Suprapubic skin (tissue), 4 donors: ENCODE data around the gene CAMTA1. TPM values are rescaled to one million over a fixed set of nuclear protein-coding genes. Genes with fewer than 3 reads are reported as not detected.
A peak's percentile ranks its signal among the peaks of the same experiment; 100 is the strongest.
"Not testable (repeated sequence)": the region's sequence is repeated elsewhere in the genome, so short reads cannot be mapped to it uniquely, and the experiment has no call there.

ENCODE experiments used
- DNase-seq, 2 donors: peaks; one replicate each; pipeline ENCODE4 v3.0.0-alpha.2; 2019; ENCODE audit warnings: low spot score in 2 of 2
- H3K27ac ChIP-seq: fragments of 200-600 bp; sonication (generic); one replicate; pipeline ENCODE4 v1.5.1; 2019
- H3K27me3 ChIP-seq: fragments of 200-600 bp; sonication (generic); one replicate; pipeline ENCODE4 v1.5.1; 2019
- H3K36me3 ChIP-seq: fragments of 200-600 bp; sonication (generic); one replicate; pipeline ENCODE4 v1.5.1; 2019
- H3K4me1 ChIP-seq: fragments of 200-600 bp; sonication (generic); one replicate; pipeline ENCODE4 v1.5.1; 2019
- H3K4me3 ChIP-seq: fragments of 200-600 bp; sonication (generic); one replicate; pipeline ENCODE4 v1.5.1; 2019; ENCODE audit warnings: mild to moderate bottlenecking
- H3K9me3 ChIP-seq: fragments of 200-600 bp; sonication (generic); one replicate; pipeline ENCODE4 v1.5.1; 2019
- CTCF ChIP-seq, 2 donors: fragments of 200-600 bp in 1 of 2; fragments of 450-650 bp in 1 of 2; sonication (generic) in 1 of 2; IDR thresholded peaks; one replicate each; pipeline ENCODE4 v1.5.1; 2016 to 2019; ENCODE audit warnings: antibody characterized with exemption in 2 of 2, mild to moderate bottlenecking in 1 of 2, moderate library complexity in 1 of 2
- EP300 ChIP-seq: sonication (generic); formaldehyde crosslinking; IDR thresholded peaks from one replicate; pipeline ENCODE4 v1.6.1; 2017; ENCODE audit warnings: antibody characterized with exemption
- POLR2A ChIP-seq, 2 donors: fragments of 450-650 bp; IDR thresholded peaks; one replicate each; pipeline ENCODE4 v1.6.1; 2017; ENCODE audit warnings: antibody characterized with exemption in 2 of 2, mild to moderate bottlenecking in 2 of 2, moderate library complexity in 2 of 2
- POLR2AphosphoS5 ChIP-seq, 3 donors: sonication (generic); formaldehyde crosslinking; IDR thresholded peaks; one replicate each; pipeline ENCODE4 v1.6.1; 2017; ENCODE audit warnings: antibody characterized with exemption in 3 of 3
- WGBS: methylation state at CpG from one replicate; pipeline ENCODE4 v1.1.5; 2018; 5-methylcytosine and 5-hydroxymethylcytosine counted together
- total RNA-seq, 4 donors: library from RNA; depleted of rRNA; stranded (reverse); fragments of >200 nt; gene quantifications; one replicate each; pipeline ENCODE4 v1.1.0, GENCODE V29; 2016

CAMTA1 gene
- total RNA-seq, 4 donors from 2014 or later = 40.4 to 54.1 (median 46.6) TPM

DNA sequence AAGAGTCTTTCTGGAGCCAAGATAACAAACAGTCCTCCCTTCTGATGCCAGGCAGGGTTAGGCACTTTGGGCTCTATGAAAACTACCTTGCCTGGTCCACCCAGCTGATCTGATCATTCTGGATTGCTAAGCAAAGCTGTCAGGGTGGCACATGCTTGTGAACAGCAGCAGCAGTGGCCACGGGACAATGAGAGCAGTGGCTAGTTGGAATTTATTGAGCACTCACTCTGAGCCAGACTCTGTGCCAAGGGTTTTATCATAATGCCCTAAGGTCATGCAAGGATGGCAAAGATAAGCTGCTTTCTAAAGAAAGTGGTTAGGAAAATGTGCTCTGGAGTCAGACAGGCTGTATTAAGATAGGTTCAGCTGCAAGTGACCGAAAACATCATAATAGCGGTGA lies 595.5 kb downstream of the CAMTA1 start:
- no peak overlapping the region for H3K4me3 ChIP-seq
- DNase-seq = peak in 1 of 2 donors; percentile 28
- peaks cover 5% of the 10 kb centered on the region for H3K4me1 ChIP-seq
- no peak overlapping the region for H3K27ac ChIP-seq
- TF ChIP-seq CTCF (IDR thresholded peaks at IDR 0.05) = no peak
- TF ChIP-seq POLR2A (IDR thresholded peaks at IDR 0.05) = no peak
- TF ChIP-seq POLR2AphosphoS5 (IDR thresholded peaks at IDR 0.05) = no peak
- 90% methylated on average over 3 of the region's 3 CpGs for WGBS
- no peaks in the 10 kb centered on the region for H3K36me3 ChIP-seq
- H3K27me3 ChIP-seq = peaks cover 7% of the 10 kb centered on the region
- H3K9me3 ChIP-seq = no peaks in the 10 kb centered on the region

DNA sequence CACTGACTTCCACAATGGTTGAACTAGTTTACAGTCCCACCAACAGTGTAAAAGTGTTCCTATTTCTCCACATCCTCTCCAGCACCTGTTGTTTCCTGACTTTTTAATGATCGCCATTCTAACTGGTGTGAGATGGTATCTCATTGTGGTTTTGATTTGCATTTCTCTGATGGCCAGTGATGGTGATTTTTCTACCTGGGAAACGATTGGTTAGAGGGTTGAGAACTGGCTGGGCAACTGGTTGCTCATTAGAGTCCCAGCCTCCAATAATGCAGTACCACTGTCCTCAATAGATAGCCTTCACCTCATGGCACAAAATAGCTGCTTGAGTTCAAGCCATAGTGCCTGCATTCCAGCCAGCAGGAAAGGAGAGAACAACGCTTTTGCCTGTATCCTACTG lies 596.5 kb downstream of the CAMTA1 start:
- not testable (repeated sequence) for H3K36me3 ChIP-seq, H3K27me3 ChIP-seq, DNase-seq, H3K27ac ChIP-seq, H3K4me1 ChIP-seq, H3K4me3 ChIP-seq, H3K9me3 ChIP-seq
- WGBS = 57% methylated on average over 3 of the region's 3 CpGs

DNA sequence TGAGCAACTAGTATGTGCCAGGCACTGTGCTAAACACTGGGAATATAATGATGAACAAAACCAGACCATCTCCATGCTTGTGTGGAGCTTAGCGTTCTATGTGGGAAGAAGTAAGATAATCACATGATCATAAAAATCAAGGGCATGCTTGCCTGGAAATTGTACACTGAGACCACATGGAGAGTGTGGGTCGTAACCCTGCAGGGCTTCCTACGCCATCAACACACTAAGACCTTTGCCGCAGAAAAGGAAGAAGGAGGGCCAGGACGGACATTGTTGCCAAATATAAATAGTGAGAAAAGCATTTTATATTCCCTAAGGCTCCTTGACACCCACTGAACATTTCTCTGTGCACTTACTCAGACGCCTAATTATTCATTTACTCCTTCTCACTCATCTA lies 597.7 kb downstream of the CAMTA1 start:
- Histone ChIP-seq H3K9me3 (no peaks in the 10 kb centered on the region), H3K27me3 (peaks cover 7% of the 10 kb centered on the region), H3K4me3 (no peak overlapping the region), H3K4me1 (peaks cover 11% of the 10 kb centered on the region), H3K36me3 (no peaks in the 10 kb centered on the region), H3K27ac (no peak overlapping the region)
- DNase-seq = peak in 1 of 2 donors; percentile 12
- 73% methylated on average over 6 of the region's 6 CpGs for WGBS
- TF ChIP-seq EP300 (no peak), CTCF (IDR thresholded peaks at IDR 0.05) (no peak), POLR2A (IDR thresholded peaks at IDR 0.05) (no peak), POLR2AphosphoS5 (IDR thresholded peaks at IDR 0.05) (no peak)

DNA sequence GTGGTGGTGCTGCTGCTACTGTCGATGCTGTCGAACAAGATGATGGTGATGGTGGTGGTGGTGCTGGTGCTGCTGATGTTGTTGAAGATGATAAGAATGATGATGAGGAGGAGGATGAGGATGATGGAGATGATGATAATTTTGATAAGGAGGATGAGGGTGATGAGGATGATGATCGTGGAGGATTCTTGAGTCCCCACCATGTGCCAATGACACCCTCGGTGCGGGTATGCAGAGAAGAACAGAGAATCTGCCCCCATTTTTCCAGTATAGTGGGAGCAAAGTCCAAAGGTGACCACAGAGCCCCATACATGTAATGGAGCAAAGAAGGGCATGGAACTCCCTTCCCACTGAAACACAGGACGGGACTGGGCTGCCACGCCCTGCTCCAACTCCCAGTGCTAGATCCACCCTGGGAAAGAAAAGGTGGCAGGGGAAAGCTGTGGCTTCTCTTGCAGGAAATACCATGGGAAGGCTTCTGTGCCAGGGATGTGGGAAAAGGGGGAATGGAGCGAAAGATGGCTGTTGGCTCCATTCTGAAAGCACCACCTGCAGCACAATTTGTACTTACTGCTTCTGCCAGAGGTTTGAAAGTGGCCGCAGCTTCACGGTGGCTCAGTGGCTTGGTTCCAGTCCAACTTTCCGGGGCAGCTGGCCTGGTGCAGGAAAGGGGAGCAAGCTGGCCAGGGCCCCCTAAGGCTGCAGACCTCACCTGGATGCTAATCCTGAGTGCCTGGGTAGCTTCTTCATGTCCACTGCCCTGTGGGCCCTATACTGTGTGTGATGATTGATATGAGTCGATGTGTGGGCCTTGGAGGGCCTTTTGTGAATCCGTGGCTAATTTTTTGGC lies 598.6 kb downstream of the CAMTA1 start:
- peaks cover under 1% of the 10 kb centered on the region for H3K27me3 ChIP-seq
- no peak overlapping the region for H3K27ac ChIP-seq
- TF ChIP-seq POLR2A (IDR thresholded peaks at IDR 0.05) (no peak), POLR2AphosphoS5 (IDR thresholded peaks at IDR 0.05) (no peak), CTCF (IDR thresholded peaks at IDR 0.05) (no peak), EP300 (no peak)
- H3K9me3 ChIP-seq = no peaks in the 10 kb centered on the region
- 85% methylated on average over 13 of the region's 13 CpGs for WGBS
- no peaks in the 10 kb centered on the region for H3K36me3 ChIP-seq
- peak in 1 of 2 donors; percentile 49 for DNase-seq
- H3K4me3 ChIP-seq = no peak overlapping the region
- H3K4me1 ChIP-seq = peaks cover 19% of the 10 kb centered on the region

DNA sequence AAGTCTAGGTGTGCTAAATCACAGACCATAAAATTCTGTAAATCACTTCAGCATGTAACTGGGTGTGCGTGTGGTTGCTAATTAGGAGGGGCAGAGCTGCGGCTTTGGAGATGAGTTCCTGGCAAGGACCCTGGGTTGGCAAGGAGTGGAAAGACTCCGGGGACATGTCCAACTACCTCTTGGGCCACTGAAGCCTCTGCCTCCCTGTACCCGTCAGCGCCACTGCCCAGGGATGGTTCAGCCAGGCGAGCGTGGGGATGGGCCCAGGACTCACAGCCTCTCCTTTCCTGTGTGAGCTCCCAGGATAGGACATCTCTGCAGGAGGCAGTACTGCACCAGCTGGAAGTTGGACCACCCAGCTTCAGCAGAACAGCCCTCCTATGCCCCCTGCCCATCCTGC lies 599.4 kb downstream of the CAMTA1 start:
- TF ChIP-seq POLR2AphosphoS5 (IDR thresholded peaks at IDR 0.05) (no peak), CTCF (IDR thresholded peaks at IDR 0.05) (no peak), EP300 (no peak), POLR2A (IDR thresholded peaks at IDR 0.05) (no peak)
- Histone ChIP-seq H3K27me3 (no peaks in the 10 kb centered on the region), H3K36me3 (no peaks in the 10 kb centered on the region), H3K9me3 (no peaks in the 10 kb centered on the region), H3K4me3 (no peak overlapping the region), H3K27ac (no peak overlapping the region), H3K4me1 (peaks cover 19% of the 10 kb centered on the region)
- DNase-seq = peak; percentile 34 to 60
- 72% methylated on average over 7 of the region's 7 CpGs for WGBS
